CD4-positive, alpha-beta T cell (primary cell): ENCODE results near the gene CLDN34. TPM values are rescaled to one million over a fixed set of nuclear protein-coding genes. Genes with fewer than 3 reads are reported as not detected.
A peak's percentile ranks its signal among the peaks of the same experiment; 100 is the strongest.

Source experiments
- ATAC-seq: fragments of 200-7000 bp; cut with Tn5 transposase; one replicate; pipeline ENCODE4 v1.10.0; 2022; ENCODE audit warnings: mild to moderate bottlenecking; ENCODE audit not compliant: poor library complexity
- CTCF ChIA-PET: fragments of 350-600 bp; sonication (Branson Sonifier 250); formaldehyde crosslinking; loops from one replicate; lab custom pipeline; 2021; ENCODE audit warnings: antibody characterized with exemption, inconsistent platforms; lab: Charles Lee
- POLR2A ChIA-PET: fragments of 350-600 bp; sonication (Branson Sonifier 250); formaldehyde crosslinking; loops from one replicate; lab custom pipeline; 2021; ENCODE audit warnings: antibody characterized with exemption, inconsistent platforms; lab: Charles Lee
- DNase-seq, 14 experiments: peaks; one replicate each; pipeline ENCODE4 v3.0.0-alpha.2; 2013 to 2020; ENCODE audit warnings: mixed read lengths in 2 of 14
- H3K27ac ChIP-seq, 2 donors: one replicate each; pipeline versions ENCODE4 v1.5.1 to v1.7.0; 2013; ENCODE audit warnings: low read length in 2 of 2, low read depth in 1 of 2, mild to moderate bottlenecking in 1 of 2
- H3K27me3 ChIP-seq, 2 experiments: 1 replicate in 1 of 2; 2 replicates in 1 of 2; pipeline versions ENCODE4 v1.6.1 to v1.7.0; 2013; ENCODE audit warnings: low read length in 2 of 2, control low read depth in 1 of 2, mild to moderate bottlenecking in 1 of 2, moderate library complexity in 1 of 2; ENCODE audit not compliant: insufficient read depth in 2 of 2, control insufficient read depth in 1 of 2
- H3K36me3 ChIP-seq: one replicate; pipeline ENCODE4 v1.6.1; 2013; ENCODE audit warnings: low read length, control low read depth; ENCODE audit not compliant: insufficient read depth
- H3K4me1 ChIP-seq: one replicate; pipeline ENCODE4 v1.6.1; 2013; ENCODE audit warnings: low read length, control low read depth; ENCODE audit not compliant: insufficient read depth
- H3K4me3 ChIP-seq: one replicate; pipeline ENCODE4 v1.5.1; 2013; ENCODE audit warnings: mild to moderate bottlenecking, low read length, moderate library complexity
- H3K9me3 ChIP-seq, 2 experiments: 1 replicate in 1 of 2; 2 replicates in 1 of 2; pipeline versions ENCODE4 v1.6.1 to v1.7.0; 2013; ENCODE audit warnings: low read length in 2 of 2, mild to moderate bottlenecking in 2 of 2, control low read depth in 1 of 2, moderate library complexity in 1 of 2; ENCODE audit not compliant: control insufficient read depth in 1 of 2, insufficient read depth in 1 of 2
- H3K27ac Mint-ChIP-seq: one replicate; pipeline ENCODE4 v1.8.0; 2020; ENCODE audit warnings: mixed read lengths
- H3K27me3 Mint-ChIP-seq: one replicate; pipeline ENCODE4 v1.8.0; 2021; ENCODE audit warnings: mixed read lengths
- H3K36me3 Mint-ChIP-seq: one replicate; pipeline ENCODE4 v1.8.0; 2021; ENCODE audit warnings: low read depth, mixed read lengths
- H3K4me1 Mint-ChIP-seq: one replicate; pipeline ENCODE4 v1.8.0; 2021; ENCODE audit warnings: low read depth, mixed read lengths
- H3K4me3 Mint-ChIP-seq: one replicate; pipeline ENCODE4 v1.8.0; 2020; ENCODE audit warnings: mild to moderate bottlenecking, mixed read lengths
- H3K9me3 Mint-ChIP-seq: one replicate; pipeline ENCODE4 v1.8.0; 2020; ENCODE audit warnings: mixed read lengths
- CTCF ChIP-seq: fragments of 200-600 bp; IDR thresholded peaks from one replicate; pipeline ENCODE4 v1.8.0; 2022; ENCODE audit warnings: antibody characterized with exemption, mild to moderate bottlenecking
- intact Hi-C, 2 experiments: fragments of 100-400 bp; cut with DNase I in 1 of 2; cut with micrococcal nuclease in 1 of 2; formaldehyde crosslinking; loops; one replicate each; pipeline versions ENCODE4 v1.15.1 to v1.9.0; 2023 to 2025; cut with DNase I, micrococcal nuclease
- total RNA-seq, 174 experiments: library from RNA in 2 of 174; stranded (reverse) in 2 of 174; gene quantifications; one replicate each; pipeline ENCODE4 v1.2.3 and lab custom pipeline; 2021 to 2026

The CLDN34 gene
- total RNA-seq, 2 experiments from 2014 or later: not detected

DNA sequence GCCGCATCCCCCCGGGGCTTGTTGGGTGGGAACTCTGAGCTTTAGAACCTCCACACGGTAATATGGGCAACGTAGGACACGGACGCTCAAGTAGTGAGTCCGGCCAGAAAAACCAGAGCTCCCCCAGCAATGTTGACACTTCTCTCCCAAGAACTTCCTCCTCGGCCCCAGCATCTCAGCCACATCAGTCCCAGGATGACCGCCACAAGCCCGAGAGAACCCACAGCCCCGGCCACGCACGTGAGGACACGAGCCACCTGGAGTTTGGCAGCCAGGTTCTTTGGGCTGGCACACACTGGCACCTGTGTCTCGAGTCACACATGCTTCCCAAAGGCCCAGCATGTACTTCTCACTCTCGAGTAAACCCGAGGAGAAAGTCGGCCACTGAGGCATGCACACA is 16.3 kb downstream of the CLDN34 start:
- no peaks in the 10 kb centered on the region for H3K4me1 ChIP-seq
- CTCF ChIA-PET: no interaction called here

GRCh38 chrX:9983846-9984245 is 16.7 kb downstream of the CLDN34 start:
- Histone ChIP-seq H3K4me3 (no peak overlapping the region), H3K27ac (no peak overlapping the region), H3K27me3 (no peaks in the 10 kb centered on the region), H3K4me1 (no peaks in the 10 kb centered on the region), H3K9me3 (no peaks in the 10 kb centered on the region), H3K36me3 (no peaks in the 10 kb centered on the region)
- H3K36me3 Mint-ChIP-seq: no peaks in the 10 kb centered on the region
- ATAC-seq (no peak), DNase-seq (no peak)
- H3K4me1 Mint-ChIP-seq: no peaks in the 10 kb centered on the region
- H3K4me3 Mint-ChIP-seq: no peak overlapping the region
- no peak overlapping the region for H3K27ac Mint-ChIP-seq
- H3K27me3 Mint-ChIP-seq: no peaks in the 10 kb centered on the region
- POLR2A ChIA-PET: no interaction called here
- H3K9me3 Mint-ChIP-seq: no peaks in the 10 kb centered on the region
- CTCF ChIA-PET: no interaction called here
- intact Hi-C loops: no loop called here
- TF ChIP-seq CTCF: no peak

More for the DNA sequence above, 16.3 kb downstream of the CLDN34 start:
- TF ChIP-seq CTCF: no peak
- H3K9me3 Mint-ChIP-seq: no peaks in the 10 kb centered on the region
- Histone ChIP-seq H3K27ac (no peak overlapping the region), H3K9me3 (no peaks in the 10 kb centered on the region), H3K4me3 (no peak overlapping the region), H3K27me3 (no peaks in the 10 kb centered on the region), H3K36me3 (no peaks in the 10 kb centered on the region)
- DNase-seq (no peak), ATAC-seq (no peak)
- intact Hi-C loops: no loop called here
- no peak overlapping the region for H3K27ac Mint-ChIP-seq
- POLR2A ChIA-PET: no interaction called here
- no peak overlapping the region for H3K4me3 Mint-ChIP-seq
- H3K4me1 Mint-ChIP-seq: no peaks in the 10 kb centered on the region
- H3K36me3 Mint-ChIP-seq: no peaks in the 10 kb centered on the region
- H3K27me3 Mint-ChIP-seq: no peaks in the 10 kb centered on the region

DNA sequence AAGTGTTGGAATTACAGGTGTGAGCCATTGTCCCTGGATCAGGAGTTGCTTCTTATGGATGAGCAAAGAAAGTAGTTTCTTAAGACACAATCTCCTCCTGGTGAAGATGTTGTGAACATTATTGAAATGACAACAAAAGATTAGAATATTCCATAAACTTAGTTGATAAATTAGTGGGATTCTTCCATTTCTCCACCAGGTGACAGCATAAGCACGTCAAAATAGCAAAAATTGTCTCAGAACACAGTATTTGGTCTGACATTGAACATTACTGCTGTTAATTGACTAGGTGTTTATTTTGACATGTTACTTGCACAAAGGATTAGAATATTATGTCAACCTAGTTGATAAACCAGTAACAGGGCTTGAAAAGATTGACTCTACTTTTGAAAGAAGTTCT is 21.6 kb downstream of the CLDN34 start:
- Histone ChIP-seq H3K27ac (no peak overlapping the region), H3K27me3 (no peaks in the 10 kb centered on the region), H3K9me3 (no peaks in the 10 kb centered on the region), H3K36me3 (no peaks in the 10 kb centered on the region), H3K4me1 (no peaks in the 10 kb centered on the region), H3K4me3 (no peak overlapping the region)
- Mint-ChIP-seq H3K4me1 (no peaks in the 10 kb centered on the region), H3K27me3 (no peaks in the 10 kb centered on the region), H3K36me3 (no peaks in the 10 kb centered on the region), H3K4me3 (no peak overlapping the region), H3K27ac (no peak overlapping the region), H3K9me3 (no peaks in the 10 kb centered on the region)
- ATAC-seq: no peak
- intact Hi-C loops: loop anchor here in 1 of 2 experiments (2.0 kb wide), 1 partner anchor 114 kb away; no protein-coding TSS in a partner anchor
- TF ChIP-seq CTCF: no peak
- ChIA-PET POLR2A (no interaction called here), CTCF (no interaction called here)
- peak in 3 of 14 experiments; percentile 33 to 41 (median 39) for DNase-seq
